Endothelial cell of umbilical vein (primary cell): ENCODE results near the gene SLC24A1. TPM values are rescaled to one million over a fixed set of nuclear protein-coding genes. Genes with fewer than 3 reads are reported as not detected.

Source experiments
- BruUV-seq: library from RNA; stranded (reverse); fragments of 400-500 nt; replicated peaks from 2 replicates; lab custom pipeline; 2021; lab: Mats Ljungman, UMichigan
- CTCF ChIA-PET: fragments of 300-600, 350-600 bp; sonication (Branson Sonifier 250); formaldehyde crosslinking; loops from one replicate; lab custom pipeline; 2021; ENCODE audit warnings: antibody characterized with exemption, inconsistent platforms; lab: Charles Lee
- POLR2A ChIA-PET: fragments of 300-600, 350-600 bp; sonication (Branson Sonifier 250); formaldehyde crosslinking; loops from one replicate; lab custom pipeline; 2021; ENCODE audit warnings: antibody characterized with exemption, inconsistent platforms; lab: Charles Lee
- DNase-seq: peaks from one replicate; pipeline ENCODE4 v3.0.0-alpha.2; 2011; ENCODE audit warnings: low read depth, low spot score
- FAIRE-seq: peaks from 2 replicates; lab custom pipeline; 2011; peaks lifted over from hg19 to GRCh38; lab: Jason Lieb, UNC
- H2AFZ ChIP-seq: 2 replicates; pipeline ENCODE4 v1.6.0; 2012; ENCODE audit warnings: low read depth, low read length, control low read depth, inconsistent platforms
- H3K27ac ChIP-seq: 2 replicates; pipeline ENCODE4 v1.5.1; 2011; ENCODE audit warnings: low read depth, mild to moderate bottlenecking, control low read depth, low read length, moderate library complexity; ENCODE audit not compliant: insufficient read depth
- H3K27me3 ChIP-seq, 2 experiments: 2 replicates each; pipeline versions ENCODE4 v1.6.0 to v1.6.1; 2011; ENCODE audit warnings: low read length in 2 of 2, mixed read lengths in 1 of 2; ENCODE audit not compliant: control insufficient read depth in 2 of 2, insufficient read depth in 2 of 2
- H3K36me3 ChIP-seq, 2 experiments: 2 replicates in 1 of 2; 3 replicates in 1 of 2; pipeline ENCODE4 v1.5.1; 2011; ENCODE audit warnings: low read length in 2 of 2, mild to moderate bottlenecking in 1 of 2, moderate library complexity in 1 of 2; ENCODE audit not compliant: control insufficient read depth in 2 of 2, insufficient read depth in 2 of 2; ENCODE audit errors: extremely low read depth in 1 of 2
- H3K4me1 ChIP-seq: 3 replicates; pipeline ENCODE4 v1.5.1; 2011; ENCODE audit warnings: mild to moderate bottlenecking, low read length; ENCODE audit not compliant: control insufficient read depth, insufficient read depth; ENCODE audit errors: extremely low read depth
- H3K4me2 ChIP-seq: 2 replicates; pipeline ENCODE4 v1.6.1; 2011; ENCODE audit warnings: low read length, control low read depth, mixed read lengths; ENCODE audit not compliant: insufficient read depth
- H3K4me3 ChIP-seq, 3 experiments: fragments of 200-600 bp in 1 of 3; sonication (generic), shearing (Covaris generic) in 1 of 3; replicated peaks in 1 of 3; 2 replicates each; pipeline ENCODE4 v1.5.1; 2011 to 2016; ENCODE audit warnings: control low read depth in 3 of 3, low read length in 3 of 3, mild to moderate bottlenecking in 2 of 3, inconsistent platforms in 1 of 3, low read depth in 1 of 3, moderate library complexity in 1 of 3; ENCODE audit not compliant: insufficient read depth in 1 of 3
- H3K79me2 ChIP-seq: 2 replicates; pipeline ENCODE4 v1.6.0; 2012; ENCODE audit warnings: low read length, inconsistent platforms; ENCODE audit not compliant: control insufficient read depth, insufficient read depth
- H3K9ac ChIP-seq: replicated peaks from 2 replicates; pipeline ENCODE3; 2011; ENCODE audit warnings: low read length, control low read depth; ENCODE audit not compliant: insufficient read depth; ENCODE audit errors: extremely low read depth
- H3K9me1 ChIP-seq: replicated peaks from 3 replicates; pipeline ENCODE4 v1.6.0; 2011; ENCODE audit warnings: mild to moderate bottlenecking, low read length; ENCODE audit not compliant: control insufficient read depth, insufficient read depth; ENCODE audit errors: extremely low read depth
- H3K9me3 ChIP-seq: replicated peaks from 2 replicates; pipeline ENCODE4 v1.5.1; 2012; ENCODE audit warnings: low read length, inconsistent platforms; ENCODE audit not compliant: control insufficient read depth, insufficient read depth
- H4K20me1 ChIP-seq: replicated peaks from 2 replicates; pipeline ENCODE3; 2011; ENCODE audit warnings: mild to moderate bottlenecking, low read length; ENCODE audit not compliant: control insufficient read depth, insufficient read depth; ENCODE audit errors: extremely low read depth
- CTCF ChIP-seq, 2 donors: IDR thresholded peaks; 1 replicate in 1 of 2; 2 replicates in 1 of 2; pipeline ENCODE4 v1.5.1; 2011; ENCODE audit warnings: low read length in 2 of 2, mild to moderate bottlenecking in 2 of 2, moderate library complexity in 2 of 2, control low read depth in 1 of 2, inconsistent platforms in 1 of 2, low read depth in 1 of 2; ENCODE audit not compliant: insufficient read depth in 1 of 2; ENCODE audit errors: extremely low read depth in 1 of 2
- EZH2 ChIP-seq: IDR thresholded peaks from 2 replicates; pipeline ENCODE4 v1.6.1; 2012; ENCODE audit warnings: borderline replicate concordance, low read depth, mild to moderate bottlenecking, moderate library complexity, low read length, inconsistent platforms; ENCODE audit not compliant: severe bottlenecking
- FOS ChIP-seq: IDR thresholded peaks from 2 replicates; pipeline ENCODE4 v1.6.1; 2011; ENCODE audit warnings: mild to moderate bottlenecking, low read length, moderate library complexity, borderline replicate concordance; ENCODE audit not compliant: insufficient read depth
- GATA2 ChIP-seq: IDR thresholded peaks from 2 replicates; pipeline ENCODE4 v1.7.0; 2011; ENCODE audit warnings: low read depth, mild to moderate bottlenecking, moderate library complexity, mixed read lengths, low read length; ENCODE audit not compliant: insufficient read length, insufficient read depth
- JUN ChIP-seq: IDR thresholded peaks from 2 replicates; pipeline ENCODE4 v1.6.1; 2011; ENCODE audit warnings: borderline replicate concordance, low read depth; ENCODE audit not compliant: insufficient read length, insufficient read depth
- MAX ChIP-seq: IDR thresholded peaks from 2 replicates; pipeline ENCODE4 v1.6.1; 2011; ENCODE audit not compliant: insufficient read depth, insufficient read length
- MYC ChIP-seq: IDR thresholded peaks from one replicate; pipeline ENCODE4 v1.6.1; 2011; ENCODE audit warnings: mild to moderate bottlenecking, low read depth, low read length
- POLR2A ChIP-seq: IDR thresholded peaks from 2 replicates; pipeline ENCODE4 v1.6.1; 2012; ENCODE audit warnings: low read depth, mild to moderate bottlenecking, control low read depth, low read length
- POLR2AphosphoS5 ChIP-seq: IDR thresholded peaks from 2 replicates; pipeline ENCODE4 v1.6.1; 2012; ENCODE audit warnings: low read depth, mild to moderate bottlenecking, control low read depth, low read length, moderate library complexity; ENCODE audit not compliant: insufficient read depth
- dilution Hi-C: fragments of 300-500 bp; cut with MboI; formaldehyde crosslinking; loops from one replicate; pipeline ENCODE4 v1.15.0; 2019; ENCODE audit warnings: low sequenced_read_pairs; ENCODE audit not compliant: extremely low pct_ligation_motif_present
- intact Hi-C: fragments of 100-400 bp; cut with micrococcal nuclease; formaldehyde crosslinking; loops from one replicate; pipeline ENCODE4 v1.10.0; 2022
- polyA plus RNA-seq, 4 experiments: library from polyadenylated mRNA; depleted of rRNA in 3 of 4; stranded (reverse) in 3 of 4; unstranded in 1 of 4; fragments of >200 nt; gene quantifications; 2 replicates each; pipeline versions ENCODE4 v1.2.1 to v1.2.3, GENCODE V29; 2011 to 2012; ENCODE audit warnings: missing spikeins in 1 of 4
- total RNA-seq: library from RNA; stranded (reverse); gene quantifications from 2 replicates; pipeline ENCODE4 v1.2.3, GENCODE V29; 2021

The SLC24A1 gene
- total and polyA plus RNA-seq, 2 donors (not counting 3 experiments of a cell fraction or from before 2014, with no cell fraction given): 3.6 to 7.3 TPM

GRCh38 chr15:65603559-65603958 lies 18.2 kb upstream of the SLC24A1 start:
- POLR2A ChIA-PET: no interaction called here
- no peak overlapping the region for H3K4me2 ChIP-seq
- H2AFZ ChIP-seq: no peak overlapping the region
- DNase-seq (no peak), FAIRE-seq (no peak)
- intact Hi-C loops (no loop called here), dilution Hi-C loops (no loop called here)
- H3K4me3 ChIP-seq: no peak overlapping the region
- no peaks in the 10 kb centered on the region for H3K9me3 ChIP-seq
- no peak overlapping the region for H3K9ac ChIP-seq
- BruUV-seq: no TSS peak
- H3K27me3 ChIP-seq: no peaks in the 10 kb centered on the region
- H3K36me3 ChIP-seq: peaks cover 0 to 8% of the 10 kb centered on the region in 2 experiments
- no peaks in the 10 kb centered on the region for H3K9me1 ChIP-seq
- H3K27ac ChIP-seq: no peak overlapping the region
- CTCF ChIA-PET: no interaction called here
- peaks cover 8% of the 10 kb centered on the region for H3K79me2 ChIP-seq
- H3K4me1 ChIP-seq: no peaks in the 10 kb centered on the region
- H4K20me1 ChIP-seq: no peaks in the 10 kb centered on the region
- TF ChIP-seq JUN (no peak), EZH2 (no peak), POLR2AphosphoS5 (no peak), CTCF (IDR thresholded peaks at IDR 0.05; ENCODE audit: extremely low read depth in 1 of 2, insufficient read depth in 1 of 2, low read depth in 1 of 2, low read length in 2 of 2) (no peak), MYC (no peak), MAX (no peak), GATA2 (no peak), POLR2A (no peak), FOS (no peak)
